H1 (cell line): ENCODE measurements around the gene NOX5. TPM values are rescaled to one million over a fixed set of nuclear protein-coding genes. Genes with fewer than 3 reads are reported as not detected.

Experiments used
- CTCF ChIA-PET: fragments of 300-600 bp; sonication (Branson Sonifier 250); formaldehyde crosslinking; loops from one replicate; lab custom pipeline; 2021; ENCODE audit not compliant: partially characterized antibody; lab: Charles Lee
- POLR2A ChIA-PET: fragments of 300-600 bp; sonication (Branson Sonifier 250); formaldehyde crosslinking; loops from one replicate; lab custom pipeline; 2021; ENCODE audit warnings: inconsistent platforms; ENCODE audit not compliant: partially characterized antibody; lab: Charles Lee
- DNase-seq, 2 experiments: peaks; one replicate each; pipeline versions ENCODE4 v3.0.0 to v3.0.0-alpha.2; 2010 to 2022; ENCODE audit warnings: low spot score in 2 of 2, low read depth in 1 of 2, mixed read lengths in 1 of 2
- FAIRE-seq: peaks from 2 replicates; lab custom pipeline; 2011; peaks lifted over from hg19 to GRCh38; lab: Jason Lieb, UNC
- H2AFZ ChIP-seq: 2 replicates; pipeline ENCODE4 v1.8.1; 2012; ENCODE audit warnings: low read length, inconsistent platforms
- H2AK5ac ChIP-seq: 2 replicates; pipeline ENCODE4 v1.6.1; 2013; ENCODE audit warnings: low read depth, low read length
- H2BK120ac ChIP-seq: replicated peaks from 2 replicates; pipeline ENCODE3; 2013; ENCODE audit warnings: low read depth, low read length, inconsistent platforms
- H2BK12ac ChIP-seq: 2 replicates; pipeline ENCODE4 v1.6.1; 2013; ENCODE audit warnings: low read depth, low read length
- H2BK15ac ChIP-seq: 2 replicates; pipeline ENCODE4 v1.6.1; 2013; ENCODE audit warnings: low read length
- H2BK20ac ChIP-seq: 2 replicates; pipeline ENCODE4 v1.6.1; 2013; ENCODE audit warnings: low read length
- H2BK5ac ChIP-seq: 2 replicates; pipeline ENCODE4 v1.6.1; 2013; ENCODE audit warnings: low read depth, low read length
- H3K14ac ChIP-seq: 2 replicates; pipeline ENCODE4 v1.6.1; 2013; ENCODE audit warnings: inconsistent platforms; ENCODE audit not compliant: insufficient read length
- H3K18ac ChIP-seq: 2 replicates; pipeline ENCODE4 v1.6.1; 2013; ENCODE audit warnings: low read length; ENCODE audit errors: extremely low read depth
- H3K23ac ChIP-seq: 2 replicates; pipeline ENCODE4 v1.6.1; 2013; ENCODE audit warnings: inconsistent platforms; ENCODE audit not compliant: insufficient read length
- H3K23me2 ChIP-seq: 2 replicates; pipeline ENCODE4 v1.6.1; 2013; ENCODE audit warnings: low read depth, low read length
- H3K27ac ChIP-seq: 2 replicates; pipeline ENCODE4 v1.6.1; 2011; ENCODE audit warnings: low read depth, low read length, inconsistent platforms
- H3K27me3 ChIP-seq, 4 experiments: replicated peaks in 1 of 4; 1 replicate in 1 of 4; 2 replicates in 3 of 4; pipeline versions ENCODE4 v1.6.1 to v1.8.1; 2011 to 2013; ENCODE audit warnings: low read length in 3 of 4, mild to moderate bottlenecking in 3 of 4, inconsistent platforms in 2 of 4, mixed read lengths in 2 of 4, moderate library complexity in 1 of 4; ENCODE audit not compliant: control insufficient read depth in 3 of 4, insufficient read depth in 3 of 4; ENCODE audit errors: extremely low read depth in 1 of 4
- H3K36me3 ChIP-seq, 4 experiments: 2 replicates each; pipeline versions ENCODE4 v1.6.1 to v1.8.1; 2011 to 2013; ENCODE audit warnings: mild to moderate bottlenecking in 4 of 4, low read length in 3 of 4, moderate library complexity in 2 of 4, control low read depth in 1 of 4, inconsistent platforms in 1 of 4; ENCODE audit not compliant: insufficient read depth in 4 of 4, control insufficient read depth in 2 of 4
- H3K4ac ChIP-seq: replicated peaks from 2 replicates; pipeline ENCODE3; 2013; ENCODE audit warnings: low read length, low read depth, mixed read lengths, inconsistent platforms; ENCODE audit not compliant: insufficient read length
- H3K4me1 ChIP-seq, 4 experiments: replicated peaks in 1 of 4; 1 replicate in 1 of 4; 2 replicates in 3 of 4; pipeline versions ENCODE4 v1.6.1 to v1.8.1; 2011 to 2013; ENCODE audit warnings: low read length in 3 of 4, inconsistent platforms in 2 of 4, mixed read lengths in 1 of 4; ENCODE audit not compliant: insufficient read depth in 4 of 4, control insufficient read depth in 3 of 4
- H3K4me2 ChIP-seq, 2 experiments: 2 replicates each; pipeline versions ENCODE4 v1.6.1 to v1.8.1; 2011 to 2013; ENCODE audit warnings: low read depth in 2 of 2, low read length in 2 of 2, control low read depth in 1 of 2, inconsistent platforms in 1 of 2, mild to moderate bottlenecking in 1 of 2; ENCODE audit not compliant: insufficient read depth in 1 of 2
- H3K4me3 ChIP-seq, 4 experiments: fragments of 200-600, 300-600 bp in 1 of 4; sonication (generic), shearing (Covaris generic), sonication (Bioruptor Twin) in 1 of 4; 2 replicates each; pipeline versions ENCODE4 v1.5.1 to v1.8.1; 2011 to 2016; ENCODE audit warnings: low read length in 4 of 4, low read depth in 3 of 4, control low read depth in 2 of 4, inconsistent platforms in 2 of 4, mild to moderate bottlenecking in 2 of 4, mixed read lengths in 1 of 4, moderate library complexity in 1 of 4; ENCODE audit not compliant: insufficient read depth in 2 of 4; ENCODE audit errors: extremely low read depth in 1 of 4
- H3K56ac ChIP-seq: replicated peaks from 2 replicates; pipeline ENCODE3; 2013; ENCODE audit warnings: low read depth, mild to moderate bottlenecking, mixed read lengths, low read length, inconsistent platforms; ENCODE audit not compliant: insufficient read length
- H3K79me1 ChIP-seq: 2 replicates; pipeline ENCODE4 v1.6.1; 2013; ENCODE audit warnings: low read depth, low read length, control low read depth
- H3K79me2 ChIP-seq, 2 experiments: 2 replicates each; pipeline versions ENCODE4 v1.6.1 to v1.8.1; 2012 to 2013; ENCODE audit warnings: low read length in 2 of 2, mild to moderate bottlenecking in 2 of 2, inconsistent platforms in 1 of 2; ENCODE audit not compliant: insufficient read depth in 2 of 2, control insufficient read depth in 1 of 2
- H3K9ac ChIP-seq, 4 experiments: replicated peaks in 1 of 4; 1 replicate in 1 of 4; 2 replicates in 3 of 4; pipeline versions ENCODE4 v1.6.1 to v1.8.1; 2011 to 2013; ENCODE audit warnings: low read depth in 3 of 4, low read length in 3 of 4, control low read depth in 2 of 4, mild to moderate bottlenecking in 2 of 4, moderate library complexity in 2 of 4, inconsistent platforms in 1 of 4; ENCODE audit errors: extremely low read depth in 1 of 4
- H3K9me3 ChIP-seq, 2 experiments: 2 replicates each; pipeline versions ENCODE4 v1.6.1 to v1.8.1; 2012 to 2013; ENCODE audit warnings: mild to moderate bottlenecking in 2 of 2, moderate library complexity in 2 of 2, control low read depth in 1 of 2, inconsistent platforms in 1 of 2, low read depth in 1 of 2, low read length in 1 of 2, mixed read lengths in 1 of 2; ENCODE audit not compliant: insufficient read depth in 2 of 2
- H4K20me1 ChIP-seq, 2 experiments: replicated peaks in 1 of 2; 2 replicates each; pipeline versions ENCODE3 to v1.8.1; 2011 to 2013; ENCODE audit warnings: inconsistent platforms in 2 of 2, low read length in 2 of 2, mild to moderate bottlenecking in 1 of 2; ENCODE audit not compliant: insufficient read depth in 2 of 2, control insufficient read depth in 1 of 2
- H4K5ac ChIP-seq: 2 replicates; pipeline ENCODE4 v1.6.1; 2013; ENCODE audit warnings: low read length, low read depth, mixed read lengths, inconsistent platforms; ENCODE audit not compliant: insufficient read length
- H4K8ac ChIP-seq: 2 replicates; pipeline ENCODE4 v1.8.0; 2013; ENCODE audit warnings: mild to moderate bottlenecking, moderate library complexity, low read length, inconsistent platforms; ENCODE audit not compliant: insufficient read depth; ENCODE audit errors: extremely low read depth
- H4K91ac ChIP-seq: replicated peaks from 2 replicates; pipeline ENCODE3; 2013; ENCODE audit warnings: low read length, mixed read lengths, inconsistent platforms; ENCODE audit not compliant: insufficient read length
- ATF2 ChIP-seq: IDR thresholded peaks from 2 replicates; pipeline ENCODE4 v1.6.1; 2012; ENCODE audit warnings: low read length, inconsistent platforms
- CEBPB ChIP-seq: IDR thresholded peaks from 2 replicates; pipeline ENCODE4 v1.6.1; 2012; ENCODE audit warnings: low read depth, low read length
- CREB1 ChIP-seq: IDR thresholded peaks from 2 replicates; pipeline ENCODE4 v1.6.1; 2012; ENCODE audit warnings: inconsistent platforms
- KDM5A ChIP-seq: fragments of 200-600 bp; IDR thresholded peaks from 2 replicates; pipeline ENCODE4 v1.7.1; 2012; ENCODE audit warnings: mild to moderate bottlenecking, low read length, inconsistent platforms, mixed read lengths
- NRF1 ChIP-seq: IDR thresholded peaks from 2 replicates; pipeline ENCODE4 v1.6.1; 2011; ENCODE audit warnings: mild to moderate bottlenecking, low read depth, low read length, improper control_type of control experiment
- POLR2A ChIP-seq, 2 experiments: IDR thresholded peaks; 1 replicate in 1 of 2; 2 replicates in 1 of 2; pipeline ENCODE4 v1.6.1; 2011; ENCODE audit warnings: low read depth in 2 of 2, low read length in 2 of 2, mild to moderate bottlenecking in 2 of 2; ENCODE audit errors: control extremely low read depth in 1 of 2
- RAD21 ChIP-seq, 2 experiments: IDR thresholded peaks in 1 of 2; conservative IDR thresholded peaks in 1 of 2; 2 replicates each; pipeline ENCODE4 v1.6.1; 2011; ENCODE audit warnings: low read depth in 2 of 2, low read length in 2 of 2, improper control_type of control experiment in 1 of 2, inconsistent platforms in 1 of 2, mild to moderate bottlenecking in 1 of 2, moderate library complexity in 1 of 2
- RBBP5 ChIP-seq: IDR thresholded peaks from 2 replicates; pipeline ENCODE4 v1.7.1; 2012; ENCODE audit warnings: low read depth, mild to moderate bottlenecking, inconsistent platforms, low read length, moderate library complexity, borderline replicate concordance
- RXRA ChIP-seq: IDR thresholded peaks from 2 replicates; pipeline ENCODE4 v1.6.1; 2011; ENCODE audit warnings: low read depth, mild to moderate bottlenecking, low read length, moderate library complexity; ENCODE audit not compliant: insufficient read depth
- SRF ChIP-seq: IDR thresholded peaks from 2 replicates; pipeline ENCODE4 v1.6.1; 2011; ENCODE audit warnings: mild to moderate bottlenecking, low read depth, low read length, moderate library complexity
- WGBS, 2 experiments: shearing (Covaris generic) in 1 of 2; methylation state at CpG; one replicate each; pipeline versions ENCODE4 v1.1.6 to v1.1.7; 2013 to 2015; ENCODE audit warnings: low lambda C conversion rate in 2 of 2, mixed read lengths in 2 of 2, inconsistent platforms in 1 of 2, low coverage in 1 of 2, missing lambda C conversion rate in 1 of 2; ENCODE audit not compliant: insufficient replicate concordance in 2 of 2, insufficient coverage in 1 of 2, insufficient read length in 1 of 2; ENCODE audit errors: extremely low coverage in 1 of 2, missing lambda C conversion rate in 1 of 2; 5-methylcytosine and 5-hydroxymethylcytosine counted together
- polyA plus RNA-seq, 7 experiments: library from polyadenylated mRNA; depleted of rRNA in 3 of 7; stranded (reverse) in 5 of 7; unstranded in 2 of 7; fragments of >200 nt in 5 of 7; fragments of 200-250 nt in 2 of 7; gene quantifications; 1 replicate in 5 of 7; 2 replicates in 1 of 7; 4 replicates in 1 of 7; pipeline versions ENCODE4 v1.2.1 to v1.2.3, GENCODE V29; 2011 to 2013; ENCODE audit warnings: missing spikeins in 2 of 7, mixed read lengths in 2 of 7
- total RNA-seq: library from RNA; stranded (reverse); fragmentation: NEBNext Ultra II Directional; extraction: Animal tissue kit (Norgen Biotek cat#: 25700); gene quantifications from 2 replicates; pipeline ENCODE4 v1.2.1, GENCODE V29; 2021

The NOX5 gene
- total and polyA plus RNA-seq, 2 of the 8 experiments (the other 6 are each of a cell fraction or from before 2014, with no cell fraction given): under 0.01 TPM; not detected in 1

- Histone ChIP-seq H3K56ac (no peak overlapping the region), H4K20me1 (no peaks in the 10 kb centered on the region), H2BK20ac (no peak overlapping the region), H2AFZ (no peak overlapping the region), H3K23ac (no peak overlapping the region), H3K4ac (no peak overlapping the region), H3K27ac (no peak overlapping the region), H4K5ac (no peak overlapping the region), H3K23me2 (no peaks in the 10 kb centered on the region), H4K8ac (no peak overlapping the region), H3K79me2 (no peaks in the 10 kb centered on the region), H4K91ac (no peak overlapping the region), H2BK15ac (no peak overlapping the region), H2BK12ac (no peak overlapping the region), H3K9ac (no peak overlapping the region), H2AK5ac (no peak overlapping the region), H2BK120ac (no peak overlapping the region), H3K14ac (no peak overlapping the region), H3K4me1 (no peaks in the 10 kb centered on the region), H3K18ac (no peak overlapping the region), H3K79me1 (no peaks in the 10 kb centered on the region), H3K9me3 (peaks cover 5 to 18% of the 10 kb centered on the region in 2 experiments), H3K27me3 (no peaks in the 10 kb centered on the region), H3K4me3 (no peak overlapping the region), H3K36me3 (no peaks in the 10 kb centered on the region), H3K4me2 (no peak overlapping the region), H2BK5ac (no peak overlapping the region)
- 100% methylated on average over 1 of the region's 1 CpG; no CpG with 5 or more reads in 1 of the 2 experiments for WGBS, 2 experiments
- CTCF ChIA-PET: interaction anchor here (2.4 kb wide), 1 partner anchor 10 kb away, joined by 8 read pairs; no protein-coding TSS in a partner anchor
- no peak for DNase-seq
- FAIRE-seq: no peak
- POLR2A ChIA-PET: no interaction called here
- TF ChIP-seq ATF2 (no peak), RBBP5 (no peak), CEBPB (no peak), RXRA (no peak), SRF (no peak), CREB1 (no peak), RAD21 (IDR thresholded peaks at IDR 0.05 in 1 of 2, conservative IDR thresholded peaks at IDR 0.05 in 1 of 2; ENCODE audit: low read depth in 2 of 2, low read length in 2 of 2) (no peak), POLR2A (IDR thresholded peaks at IDR 0.05; ENCODE audit: control extremely low read depth in 1 of 2, low read depth in 2 of 2, low read length in 2 of 2) (no peak), NRF1 (no peak), KDM5A (no peak)
These were observed 34.7 kb upstream of the NOX5 start for GRCh38 chr15:68979816-68980215.
